ENCODE results near the gene FBF1. TPM values are rescaled to one million over a fixed set of nuclear protein-coding genes. Genes with fewer than 3 reads are reported as not detected.

The FBF1 gene
- total RNA-seq, 1 experiment from 2014 or later, result 13.5 TPM

DNA sequence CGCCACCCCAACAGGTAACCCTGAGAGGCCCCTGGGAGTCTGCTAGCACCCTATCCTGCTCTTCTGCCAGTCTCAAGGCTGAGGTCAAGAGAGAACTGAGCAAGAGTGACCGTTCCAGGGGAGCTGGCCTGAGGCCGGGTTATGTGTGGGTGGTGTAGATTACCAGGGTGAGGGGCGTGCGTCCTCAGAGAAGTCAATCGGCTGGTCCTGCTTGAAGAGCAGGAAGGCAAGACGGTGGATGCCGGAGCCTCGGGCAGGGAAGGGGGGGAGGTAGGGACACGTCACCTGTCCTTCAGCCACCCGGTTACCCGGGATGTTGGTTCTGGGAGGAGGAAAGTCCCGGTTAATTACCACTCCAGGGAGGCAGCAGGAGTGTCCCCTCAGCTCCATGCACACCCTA lies 41.5 kb downstream of the FBF1 start:
- Histone ChIP-seq H3K4me3 (no peak overlapping the region), H3K9me3 (replicated peaks) (no peaks in the 10 kb centered on the region), H3K27me3 (no peaks in the 10 kb centered on the region), H3K36me3 (peaks cover 36% of the 10 kb centered on the region), H3K27ac (no peak overlapping the region), H3K4me1 (no peaks in the 10 kb centered on the region)
- no peak for DNase-seq

DNA sequence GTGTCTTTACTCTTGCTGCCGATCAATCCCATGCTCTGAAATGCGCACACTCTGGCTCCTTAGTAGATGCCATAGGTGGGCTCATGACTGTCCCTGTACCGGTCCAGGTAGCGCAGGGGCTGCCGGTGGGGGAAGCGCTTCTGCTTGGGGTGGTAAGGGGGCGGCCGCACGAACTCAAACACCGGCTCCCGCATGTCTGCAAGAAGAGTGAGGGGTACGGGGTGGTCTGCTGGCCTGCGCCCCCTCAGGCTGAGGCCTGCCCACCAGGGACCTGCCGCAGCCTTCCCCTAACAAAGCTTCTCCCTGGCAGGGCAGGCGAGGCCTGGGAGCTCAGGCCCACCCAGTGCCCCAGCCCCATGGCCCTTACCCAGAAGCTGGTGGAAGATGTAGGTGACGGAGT lies 42.1 kb downstream of the FBF1 start:
- Histone ChIP-seq H3K27ac (no peak overlapping the region), H3K9me3 (replicated peaks) (no peaks in the 10 kb centered on the region), H3K27me3 (no peaks in the 10 kb centered on the region), H3K4me1 (no peaks in the 10 kb centered on the region), H3K36me3 (peaks cover 36% of the 10 kb centered on the region), H3K4me3 (no peak overlapping the region)
- DNase-seq, result no peak

- no peak overlapping the region for H3K4me3 ChIP-seq
- no peaks in the 10 kb centered on the region for H3K27me3 ChIP-seq
- no peak overlapping the region for H3K27ac ChIP-seq
- H3K9me3 ChIP-seq (replicated peaks), result no peaks in the 10 kb centered on the region
- peaks cover 36% of the 10 kb centered on the region for H3K36me3 ChIP-seq
- DNase-seq, result no peak
- no peaks in the 10 kb centered on the region for H3K4me1 ChIP-seq
These were observed 42.8 kb downstream of the FBF1 start for GRCh38 chr17:75898065-75898464.

DNA sequence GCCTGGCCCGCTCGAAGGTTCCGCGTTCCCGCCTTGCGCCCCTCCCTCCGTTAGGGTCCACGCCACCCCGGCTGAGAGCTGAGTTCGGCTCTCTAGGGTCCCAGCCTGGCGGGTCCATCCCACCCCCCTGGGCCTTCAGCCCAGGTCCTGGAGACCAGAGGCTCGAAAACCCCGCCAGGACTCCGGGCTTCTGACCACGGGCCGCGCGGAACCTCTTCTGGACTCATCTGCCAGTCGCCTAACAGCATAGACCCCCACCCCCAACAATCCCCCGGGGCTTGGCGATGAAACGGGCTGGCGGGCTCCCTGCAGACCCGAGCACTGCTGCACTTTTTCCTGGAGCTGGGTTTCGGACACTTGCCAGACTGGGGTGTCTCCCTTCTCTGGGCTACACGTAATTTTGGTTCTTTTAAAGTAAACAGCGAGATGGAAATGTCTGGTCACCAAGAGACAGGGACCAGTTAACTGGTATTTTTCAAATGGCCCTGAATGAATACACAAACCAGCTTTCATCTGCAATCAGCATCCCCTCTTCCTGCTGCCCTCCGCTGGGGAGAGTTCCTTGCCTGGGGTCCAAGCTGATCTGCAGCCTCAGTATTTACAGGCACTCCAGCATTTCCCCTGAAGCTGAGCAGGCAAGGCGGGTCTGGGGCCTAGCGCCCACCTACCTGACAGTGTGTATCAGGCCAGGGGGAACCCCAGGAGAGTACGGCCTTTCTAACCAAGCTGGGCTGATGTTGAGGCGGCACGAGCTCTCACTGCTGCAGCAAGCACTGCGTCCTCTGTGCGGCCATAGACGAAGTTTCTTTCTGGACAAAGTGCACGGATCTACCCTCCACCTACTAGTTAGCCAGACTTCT lies 43.5 kb downstream of the FBF1 start:
- Histone ChIP-seq H3K36me3 (peaks cover 36% of the 10 kb centered on the region), H3K4me1 (no peaks in the 10 kb centered on the region; the same call in 1 of the 2 replicates), H3K27me3 (no peaks in the 10 kb centered on the region), H3K27ac (no peak overlapping the region; the same call in 1 of the 2 replicates), H3K9me3 (replicated peaks) (no peaks in the 10 kb centered on the region), H3K4me3 (peak overlapping the region; percentile 67)
- no peak for DNase-seq

GRCh38 chr17:75896415-75897159 lies 44.3 kb downstream of the FBF1 start, which contains the start of gene TRIM65:
Gene TRIM65 (minus strand): TSS chr17:75896951. CDS start chr17:75896937, 14 bp downstream.
- H3K36me3 ChIP-seq, result peaks cover 34% of the 10 kb centered on the region
- peak within 1 kb of the TSS; percentile 52 for H3K27ac ChIP-seq
- H3K4me1 ChIP-seq, result peaks cover 3% of the 10 kb centered on the region; the same call in 1 of the 2 replicates
- peak within 1 kb of the TSS; percentile 67 for H3K4me3 ChIP-seq
- H3K9me3 ChIP-seq (replicated peaks), result no peaks in the 10 kb centered on the region
- peak; percentile 85 for DNase-seq
- H3K27me3 ChIP-seq, result no peaks in the 10 kb centered on the region

DNA sequence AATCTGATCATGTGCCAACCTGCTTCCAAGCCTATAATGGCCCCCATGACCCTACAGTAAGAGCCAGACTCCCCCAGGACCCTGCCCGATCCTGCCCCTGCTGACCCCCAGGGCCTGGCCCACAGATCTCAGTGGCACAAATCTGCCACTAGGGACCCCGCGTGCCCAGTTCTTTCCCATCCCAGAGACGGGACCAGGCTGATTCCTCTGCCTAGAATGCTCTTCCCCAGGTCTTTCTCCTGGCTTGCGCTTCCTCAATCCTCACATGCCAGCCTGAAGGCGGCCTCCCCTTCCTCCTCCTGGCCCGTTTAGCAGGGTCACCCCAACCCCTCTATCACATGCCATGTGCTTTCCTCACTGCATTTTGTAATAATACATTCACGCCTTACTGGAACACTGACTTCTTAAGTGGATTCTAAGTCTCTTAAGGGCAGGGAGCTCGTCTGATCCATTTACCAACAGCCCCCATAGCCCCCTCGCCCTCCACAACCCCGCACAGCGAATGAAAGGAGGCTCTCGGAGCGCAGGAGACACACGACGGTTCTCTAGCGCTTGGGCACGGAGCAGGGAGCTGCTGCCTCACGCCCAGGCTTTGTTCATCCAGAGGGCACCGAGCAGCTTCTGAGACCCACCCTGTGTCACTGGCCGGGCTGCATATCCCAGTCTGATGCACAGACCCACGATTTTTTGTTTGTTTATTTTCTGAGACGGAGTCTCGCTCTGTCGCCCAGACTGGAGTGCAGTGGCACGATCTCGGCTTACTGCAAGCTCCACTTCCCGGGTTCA lies 45.3 kb downstream of the FBF1 start:
- peaks cover 28% of the 10 kb centered on the region for H3K36me3 ChIP-seq
- H3K27me3 ChIP-seq, result 0 out of 2 replicates have a peak, but pooled peaks cover 2% of the 10 kb centered on the region
- peak overlapping the region; percentile 52 for H3K27ac ChIP-seq
- peak overlapping the region; percentile 67 for H3K4me3 ChIP-seq
- H3K4me1 ChIP-seq, result peaks cover 3% of the 10 kb centered on the region; the same call in 1 of the 2 replicates
- no peaks in the 10 kb centered on the region for H3K9me3 ChIP-seq (replicated peaks)
- peak in 1 of 2 experiments; percentile 27 for DNase-seq

DNA sequence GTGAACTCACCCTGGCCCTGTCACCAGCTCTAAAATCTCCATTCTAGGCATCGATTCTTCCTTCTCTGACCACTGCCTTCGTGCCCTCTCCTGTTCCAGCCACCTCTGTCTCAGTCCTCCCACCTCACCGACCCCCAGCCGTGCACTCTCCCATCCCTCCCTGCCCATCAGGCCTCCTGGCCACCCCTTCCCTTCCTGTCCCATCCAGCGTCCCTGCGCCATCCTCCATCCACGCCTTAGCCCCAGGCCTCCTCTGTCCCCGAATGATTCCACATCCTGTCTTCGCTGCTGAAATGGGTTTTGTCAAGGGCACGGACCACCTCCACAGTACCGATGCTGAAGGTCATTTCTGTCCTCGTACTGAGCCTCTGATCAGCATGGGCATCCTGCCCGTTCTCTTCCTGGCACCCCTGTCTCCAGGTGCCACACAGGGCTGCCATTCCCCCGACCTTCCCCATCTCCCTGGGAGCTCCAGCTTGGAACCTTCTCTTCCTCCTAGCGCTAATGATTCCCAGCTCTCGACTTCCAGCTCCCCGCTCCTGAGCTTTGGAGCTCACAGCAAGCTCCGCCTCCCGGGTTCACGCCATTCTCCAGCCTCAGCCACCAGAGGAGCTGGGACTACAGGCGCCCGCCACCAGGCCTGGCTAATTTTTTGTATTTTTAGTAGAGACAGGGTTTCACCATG lies 46.7 kb downstream of the FBF1 start:
- Histone ChIP-seq H3K4me1 (peaks cover 3% of the 10 kb centered on the region; the same call in 1 of the 2 replicates), H3K36me3 (peaks cover 17% of the 10 kb centered on the region), H3K27me3 (0 out of 2 replicates have a peak, but pooled peaks cover 5% of the 10 kb centered on the region), H3K4me3 (no peak overlapping the region), H3K27ac (no peak overlapping the region), H3K9me3 (replicated peaks) (no peaks in the 10 kb centered on the region)
- DNase-seq, result peak in 1 of 2 experiments; percentile 7

- Histone ChIP-seq H3K36me3 (peaks cover 11% of the 10 kb centered on the region), H3K4me3 (no peak overlapping the region), H3K27ac (no peak overlapping the region), H3K9me3 (replicated peaks) (no peaks in the 10 kb centered on the region), H3K27me3 (0 out of 2 replicates have a peak, but pooled peaks cover 5% of the 10 kb centered on the region), H3K4me1 (peaks cover 3% of the 10 kb centered on the region; the same call in 1 of the 2 replicates)
- no peak for DNase-seq
These were observed 47.4 kb downstream of the FBF1 start for GRCh38 chr17:75893305-75894048.

DNA sequence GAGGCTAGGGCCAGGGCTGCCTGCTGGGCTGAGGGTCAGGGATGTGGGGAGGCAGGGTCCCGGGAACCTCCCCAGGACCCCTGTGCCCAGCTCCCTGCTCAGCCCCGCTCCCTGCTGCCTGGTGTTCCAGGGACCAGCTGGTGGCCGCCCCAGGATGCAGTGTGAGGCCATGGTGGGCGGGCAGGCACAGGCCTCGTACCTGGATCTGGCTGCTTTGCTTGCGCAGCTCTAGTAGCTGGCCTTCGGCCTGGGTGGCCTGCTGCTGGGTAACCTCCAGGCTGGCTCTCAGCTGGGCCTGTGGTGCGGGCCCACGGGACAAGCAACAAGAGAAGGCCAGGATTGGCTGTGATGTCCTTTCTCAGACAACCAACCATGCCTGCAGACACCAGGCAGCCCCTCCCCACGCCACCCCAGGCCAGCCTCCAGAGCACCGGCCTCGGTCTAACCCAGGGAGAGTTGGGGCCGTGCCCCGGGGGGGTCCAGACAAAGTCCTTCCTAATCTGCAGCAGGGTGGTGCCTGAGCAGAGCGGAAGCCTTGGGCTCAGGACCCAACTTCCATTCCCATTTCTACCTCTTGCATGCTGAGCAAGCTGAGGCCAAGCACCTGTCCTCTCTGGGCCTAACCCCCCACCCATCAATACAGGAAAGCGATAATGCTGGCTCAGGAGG lies 48.2 kb downstream of the FBF1 start:
- Histone ChIP-seq H3K4me1 (peaks cover 3% of the 10 kb centered on the region; the same call in 1 of the 2 replicates), H3K9me3 (replicated peaks) (no peaks in the 10 kb centered on the region), H3K27ac (no peak overlapping the region), H3K27me3 (0 out of 2 replicates have a peak, but pooled peaks cover 5% of the 10 kb centered on the region), H3K4me3 (no peak overlapping the region), H3K36me3 (peaks cover 3% of the 10 kb centered on the region)
- DNase-seq, result no peak

DNA sequence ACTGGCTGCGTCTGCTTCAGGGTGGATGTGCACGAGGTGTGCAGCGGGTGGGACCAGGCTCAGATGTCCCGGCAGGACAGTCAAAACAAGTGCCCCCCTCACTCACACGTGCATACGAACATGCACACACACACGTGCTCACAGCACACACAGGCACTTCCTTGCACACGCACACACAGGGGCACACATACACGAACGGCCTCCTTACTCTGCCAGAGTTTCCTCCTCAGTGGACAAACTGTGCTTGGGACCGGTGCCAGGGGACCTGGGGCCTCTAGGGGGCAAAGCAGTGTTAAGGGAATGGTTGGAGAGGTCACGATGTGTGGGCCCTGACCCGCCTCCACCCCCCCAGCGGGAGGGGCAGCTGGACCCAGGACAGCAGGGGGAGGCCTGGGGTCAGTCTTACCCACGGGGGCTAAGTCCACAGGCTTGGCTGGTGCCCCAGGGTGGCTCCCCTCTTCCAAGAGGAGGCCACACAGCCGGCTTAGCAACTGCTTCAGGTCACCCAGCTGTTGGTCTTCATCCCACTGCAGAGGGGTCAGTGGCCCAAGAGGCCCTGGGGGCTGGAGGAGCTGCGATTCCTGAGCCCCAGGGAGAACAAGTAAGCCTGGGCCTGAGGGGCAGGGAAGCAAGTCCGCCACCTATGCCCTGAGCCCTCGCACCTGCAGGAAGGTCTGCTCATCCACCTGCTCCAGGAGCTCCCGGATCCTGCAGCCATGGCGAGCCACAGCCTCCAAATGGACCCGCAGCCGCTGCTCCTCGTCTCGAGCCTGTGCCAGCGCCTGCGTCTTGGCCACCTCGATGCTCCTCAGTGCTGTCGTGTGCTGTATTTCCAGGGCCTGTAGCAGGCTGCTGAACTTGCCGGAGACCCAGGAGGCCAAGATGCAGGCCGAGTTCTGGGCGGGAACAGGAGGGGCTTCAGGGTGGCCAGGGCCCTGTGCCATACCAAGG lies 49.0 kb downstream of the FBF1 start:
- Histone ChIP-seq H3K4me3 (no peak overlapping the region), H3K36me3 (no peaks in the 10 kb centered on the region), H3K27me3 (0 out of 2 replicates have a peak, but pooled peaks cover 5% of the 10 kb centered on the region), H3K9me3 (replicated peaks) (no peaks in the 10 kb centered on the region), H3K4me1 (peaks cover 3% of the 10 kb centered on the region; the same call in 1 of the 2 replicates), H3K27ac (no peak overlapping the region)
- no peak for DNase-seq

- Histone ChIP-seq H3K36me3 (no peaks in the 10 kb centered on the region), H3K9me3 (replicated peaks) (no peaks in the 10 kb centered on the region), H3K4me3 (no peak overlapping the region), H3K27ac (no peak overlapping the region), H3K4me1 (peaks cover 3% of the 10 kb centered on the region; the same call in 1 of the 2 replicates), H3K27me3 (0 out of 2 replicates have a peak, but pooled peaks cover 5% of the 10 kb centered on the region)
- no peak for DNase-seq
These were observed 49.7 kb downstream of the FBF1 start for GRCh38 chr17:75891022-75891604.
